HCEC 1CT (cell line): Measurements from ENCODE around the gene CD69.
"Not testable (repeated sequence)": the region's sequence is repeated elsewhere in the genome, so short reads cannot be mapped to it uniquely, and the experiment has no call there.

Source experiments
- DNase-seq: peaks from one replicate; pipeline ENCODE4 v3.0.0-alpha.2; 2017

Gene CD69

DNA sequence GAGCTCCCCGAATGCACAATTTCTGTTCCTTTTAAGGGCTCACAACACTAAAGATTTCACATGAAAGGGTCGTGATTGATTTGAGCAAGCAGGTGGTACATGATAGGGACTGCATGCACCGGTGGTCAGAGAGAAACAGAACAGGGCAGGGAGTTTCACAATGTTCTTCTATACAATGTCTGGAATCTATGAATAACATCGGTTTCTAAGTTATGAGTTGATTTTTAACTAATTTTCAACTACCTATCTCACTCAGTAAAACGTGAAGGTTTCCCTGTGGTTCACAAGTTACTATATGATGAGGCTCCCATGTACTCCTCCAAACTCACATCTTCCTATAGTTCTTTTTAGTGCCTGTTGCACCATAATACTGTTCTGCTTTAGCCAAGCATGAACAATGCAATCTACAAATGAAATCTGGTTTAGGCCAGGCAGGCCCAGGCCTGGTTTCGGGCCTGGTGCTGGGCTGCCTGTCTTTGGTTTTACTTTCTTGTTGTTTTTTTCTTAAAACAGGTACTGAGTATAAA is 47.6 kb downstream of the CD69 start:
- not testable (repeated sequence) for DNase-seq

DNA sequence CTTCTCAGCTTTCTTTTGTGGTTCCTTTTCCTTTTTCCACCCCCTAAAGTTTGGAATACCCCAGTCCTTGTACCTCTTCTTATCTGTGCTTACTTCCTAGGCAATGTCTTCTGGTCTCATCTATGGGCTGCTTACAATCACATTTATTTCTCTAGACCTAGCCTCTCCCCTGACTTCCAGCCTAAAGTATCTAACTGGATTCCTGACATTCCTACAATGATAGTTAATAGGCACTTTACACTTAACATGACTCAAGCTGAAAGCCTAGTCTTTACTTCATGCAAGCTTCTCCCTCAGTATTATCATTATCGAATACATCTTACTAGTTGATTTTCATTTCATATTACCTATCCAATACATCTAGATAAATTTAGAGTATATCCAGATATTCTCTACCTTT is 49.0 kb downstream of the CD69 start:
- no peak for DNase-seq

DNA sequence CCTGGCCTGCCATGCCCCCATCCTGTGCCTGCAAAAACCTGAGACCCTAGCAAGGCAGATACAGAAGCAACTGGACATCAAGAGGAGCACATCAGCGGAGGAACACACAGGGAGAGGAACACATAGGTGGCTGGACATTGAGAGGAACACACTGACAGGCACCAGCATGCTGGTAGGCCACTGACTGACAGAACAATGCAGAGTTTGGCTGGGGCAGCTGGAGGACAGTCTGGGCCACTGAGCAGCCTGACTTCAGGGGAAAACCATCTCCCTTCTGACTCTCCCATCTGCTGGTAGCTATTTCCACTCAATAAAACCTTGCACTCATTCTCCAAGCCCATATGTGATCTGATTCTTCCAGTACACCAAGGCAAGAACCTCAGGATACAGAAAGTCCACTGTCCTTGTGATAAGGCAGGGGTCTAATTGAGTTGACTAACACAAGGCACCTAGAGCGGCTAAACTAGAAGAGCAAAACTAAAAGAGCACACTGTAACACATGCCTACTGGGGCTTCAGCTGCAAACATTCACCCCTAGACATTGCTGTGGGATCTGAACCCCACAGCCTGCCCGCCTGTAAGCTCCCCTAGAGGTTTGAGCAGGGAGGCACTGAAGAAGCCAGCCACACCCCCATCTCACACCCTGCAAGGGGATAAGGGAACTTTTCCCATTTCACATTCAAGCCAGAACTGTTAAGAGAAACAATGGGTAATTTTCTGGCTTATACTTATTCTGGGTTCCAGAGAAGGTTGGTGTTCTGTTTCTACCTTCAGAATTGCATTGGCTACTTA is 49.9 kb downstream of the CD69 start:
- DNase-seq = no peak

DNA sequence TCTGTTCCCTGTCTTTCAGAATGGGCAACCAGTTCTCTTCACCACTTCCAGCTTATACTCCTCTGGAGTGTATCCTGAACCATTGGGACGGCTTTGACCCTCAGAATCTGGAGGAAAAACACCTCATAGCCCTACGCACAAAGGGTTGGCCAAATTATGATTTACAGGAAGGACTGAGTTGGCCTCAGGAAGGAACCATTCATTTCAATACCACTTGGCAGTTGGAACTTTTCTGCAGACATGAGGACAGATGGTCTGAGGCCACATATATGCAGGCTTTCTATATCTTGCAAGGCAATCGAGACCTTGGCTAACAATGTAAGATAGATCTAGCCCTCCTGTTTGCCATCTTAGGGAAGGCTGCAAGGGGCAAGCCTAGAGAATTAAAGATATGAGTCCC is 51.8 kb downstream of the CD69 start:
- no peak for DNase-seq

DNA sequence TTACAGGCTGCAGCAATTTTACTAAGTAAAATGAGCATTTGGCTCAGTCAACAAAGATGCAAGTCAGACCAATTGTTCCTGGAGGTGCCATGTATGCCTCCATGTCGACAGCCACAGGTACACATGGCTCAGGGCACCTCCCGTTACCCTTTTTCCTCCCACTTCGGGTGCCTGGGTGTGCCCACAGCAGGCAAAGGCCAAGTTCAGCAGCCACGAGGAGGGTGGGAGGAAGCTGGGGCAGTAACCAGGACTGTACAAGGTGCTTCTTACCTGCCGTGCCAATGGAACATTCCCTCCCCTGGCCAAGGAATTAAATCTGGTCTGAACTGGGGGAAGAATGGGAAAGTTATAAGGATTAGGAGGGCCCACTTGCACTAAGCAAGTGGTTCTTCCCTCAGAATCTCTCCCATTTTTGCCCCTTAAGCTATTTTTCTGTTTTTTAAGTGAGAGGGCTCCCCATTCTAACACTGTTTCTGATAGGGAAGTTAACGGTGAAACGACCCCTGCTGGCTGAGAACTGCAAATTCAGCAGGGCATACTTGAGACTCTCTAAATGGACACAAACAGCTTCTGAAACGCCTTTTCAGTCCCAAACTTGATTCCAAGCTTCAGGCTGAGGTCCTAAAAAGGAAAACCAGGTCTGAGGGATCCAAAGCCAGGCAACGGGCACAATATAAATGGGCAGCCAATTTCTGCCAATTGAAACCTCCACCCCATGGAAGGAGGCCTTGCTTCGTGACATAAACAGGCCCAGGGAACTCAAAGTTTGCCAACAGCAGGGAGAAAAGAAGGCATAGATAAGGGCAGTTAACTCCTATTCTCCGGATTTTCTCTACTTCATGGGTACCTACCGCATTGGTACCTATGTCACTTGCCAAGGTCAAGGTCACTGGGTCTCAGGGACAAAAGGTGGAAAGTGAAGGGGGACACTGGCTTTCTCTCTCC is 52.6 kb downstream of the CD69 start:
- peak; percentile 53 for DNase-seq

DNA sequence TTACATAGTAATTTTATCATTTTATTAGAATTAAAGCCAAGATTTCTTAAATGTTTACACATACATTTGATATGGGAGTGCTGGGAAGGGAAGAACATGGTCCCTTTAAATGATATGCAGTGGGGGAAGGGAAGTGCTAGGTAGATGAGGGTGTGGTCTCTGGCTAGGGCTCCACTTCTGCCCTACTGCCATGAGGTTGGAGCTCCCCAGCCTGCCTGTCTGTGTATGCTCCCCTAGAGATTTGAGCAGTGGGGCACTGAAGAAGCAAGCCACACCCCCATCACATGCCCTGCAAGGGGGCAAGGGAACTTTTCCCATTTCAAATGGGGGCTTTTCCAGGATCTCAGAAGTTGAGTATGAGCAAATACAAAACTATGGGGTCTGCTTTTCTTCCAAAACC is 53.3 kb downstream of the CD69 start:
- no peak for DNase-seq

DNA sequence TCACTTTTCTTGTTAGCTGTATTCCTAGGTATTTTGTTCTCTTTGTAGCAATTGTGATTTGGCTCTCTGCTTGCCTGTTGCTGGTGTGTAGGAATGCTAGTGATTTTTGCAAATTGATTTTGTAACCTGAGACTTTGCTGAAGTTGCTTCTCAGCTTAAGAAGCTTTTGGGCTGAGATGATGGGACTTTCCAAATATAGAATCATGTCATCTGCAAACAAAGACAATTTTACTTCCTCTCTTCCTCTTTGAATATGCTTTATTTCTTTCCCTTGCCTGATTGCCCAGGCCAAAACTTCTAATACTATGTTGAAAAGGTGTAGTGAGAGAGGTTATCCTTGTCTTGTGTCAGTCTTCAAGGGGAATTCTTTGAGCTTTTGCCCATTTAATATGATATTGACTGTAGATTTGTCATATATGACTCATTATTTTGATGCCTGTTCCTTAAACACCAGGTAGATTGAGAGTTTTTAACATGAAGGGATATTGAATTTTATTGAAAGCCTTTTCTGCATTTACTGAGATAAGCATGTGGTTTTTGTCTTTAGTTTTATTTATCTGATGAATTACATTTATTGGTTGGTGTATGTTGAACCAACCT is 54.5 kb downstream of the CD69 start:
- DNase-seq = no peak

DNA sequence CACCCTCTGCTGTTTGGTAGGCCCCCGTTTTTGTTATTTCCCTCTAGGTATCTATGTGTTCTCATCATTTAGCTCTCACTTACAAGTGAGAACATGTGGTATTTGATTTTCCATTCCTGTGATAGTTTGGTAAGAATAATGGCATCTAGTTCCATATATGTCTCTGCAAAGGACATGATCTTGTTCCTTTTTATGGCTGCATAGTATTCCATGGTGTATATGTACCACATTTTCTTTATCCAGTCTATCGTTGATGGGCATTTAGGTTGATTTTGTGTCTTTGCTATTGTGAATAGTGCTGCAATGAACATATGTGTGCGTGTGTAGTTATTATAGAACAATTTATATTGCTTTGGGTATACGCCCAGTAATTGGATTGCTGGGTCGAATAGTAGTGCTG is 56.1 kb downstream of the CD69 start:
- DNase-seq = not testable (repeated sequence)
